Epithelial cell of esophagus (primary cell): Measurements from ENCODE around the gene HPSE2.

Source experiments
- DNase-seq: peaks from one replicate; pipeline ENCODE4 v3.0.0; 2010; ENCODE audit warnings: low read depth
- H3K4me3 ChIP-seq: 2 replicates; pipeline ENCODE4 v1.5.1; 2011; ENCODE audit warnings: mild to moderate bottlenecking, low read length, control low read depth
- TF ChIP-seq, protein P1 (sequence below): IDR thresholded peaks from 2 replicates; pipeline ENCODE4 v1.5.1; 2011; ENCODE audit warnings: low read depth, mild to moderate bottlenecking, low read length, control low read depth, inconsistent platforms; ENCODE audit not compliant: insufficient read depth; ENCODE audit errors: missing control alignments

Gene HPSE2

DNA sequence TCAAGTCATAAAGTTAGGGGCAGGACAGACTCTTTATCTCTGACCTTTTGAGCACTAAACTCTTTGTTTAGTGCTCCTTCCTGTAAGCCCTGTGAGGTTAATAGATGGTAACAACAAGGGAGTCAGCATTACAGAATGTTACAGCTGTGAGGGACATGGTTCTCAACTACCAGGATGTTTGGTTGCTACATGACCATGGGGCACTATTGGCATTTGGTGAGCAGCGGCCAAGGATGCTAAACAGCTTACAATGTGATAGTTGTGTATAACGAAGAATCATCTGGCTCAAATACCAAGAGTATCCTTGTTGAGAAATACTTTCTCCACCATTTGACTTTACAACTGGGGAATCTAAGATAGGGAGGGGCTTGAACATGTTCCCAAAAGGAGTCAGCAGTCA is 753.6 kb downstream of the HPSE2 start:
- TF ChIP-seq, protein P1, sequence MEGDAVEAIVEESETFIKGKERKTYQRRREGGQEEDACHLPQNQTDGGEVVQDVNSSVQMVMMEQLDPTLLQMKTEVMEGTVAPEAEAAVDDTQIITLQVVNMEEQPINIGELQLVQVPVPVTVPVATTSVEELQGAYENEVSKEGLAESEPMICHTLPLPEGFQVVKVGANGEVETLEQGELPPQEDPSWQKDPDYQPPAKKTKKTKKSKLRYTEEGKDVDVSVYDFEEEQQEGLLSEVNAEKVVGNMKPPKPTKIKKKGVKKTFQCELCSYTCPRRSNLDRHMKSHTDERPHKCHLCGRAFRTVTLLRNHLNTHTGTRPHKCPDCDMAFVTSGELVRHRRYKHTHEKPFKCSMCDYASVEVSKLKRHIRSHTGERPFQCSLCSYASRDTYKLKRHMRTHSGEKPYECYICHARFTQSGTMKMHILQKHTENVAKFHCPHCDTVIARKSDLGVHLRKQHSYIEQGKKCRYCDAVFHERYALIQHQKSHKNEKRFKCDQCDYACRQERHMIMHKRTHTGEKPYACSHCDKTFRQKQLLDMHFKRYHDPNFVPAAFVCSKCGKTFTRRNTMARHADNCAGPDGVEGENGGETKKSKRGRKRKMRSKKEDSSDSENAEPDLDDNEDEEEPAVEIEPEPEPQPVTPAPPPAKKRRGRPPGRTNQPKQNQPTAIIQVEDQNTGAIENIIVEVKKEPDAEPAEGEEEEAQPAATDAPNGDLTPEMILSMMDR, result no peak
- no peak for DNase-seq
- H3K4me3 ChIP-seq, result no peak overlapping the region

DNA sequence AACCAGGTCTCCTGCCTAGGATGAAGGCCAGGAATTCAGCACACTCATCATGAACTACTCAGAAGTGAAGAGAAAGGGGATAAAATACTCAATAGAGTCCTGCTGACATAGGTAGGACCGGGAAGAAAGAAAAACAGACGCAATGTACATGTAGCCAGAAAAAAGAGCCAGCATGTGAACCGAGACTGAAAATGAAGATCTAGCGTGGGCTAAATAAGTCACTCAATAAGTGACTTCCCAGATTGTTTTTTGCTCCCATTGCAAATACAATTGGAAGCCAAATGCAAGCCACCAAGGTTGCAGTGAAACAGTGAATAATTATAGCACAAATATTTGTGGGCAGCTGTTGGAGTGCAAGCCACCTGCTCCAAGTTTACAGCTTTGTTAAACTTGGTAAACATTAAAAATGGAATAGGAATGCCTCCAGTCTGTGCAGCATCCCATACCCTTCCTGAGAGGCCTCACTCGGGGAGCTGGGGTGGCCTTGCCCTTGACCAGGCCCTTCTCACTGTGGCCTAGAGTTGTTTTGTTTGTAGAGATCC is 754.2 kb downstream of the HPSE2 start:
- DNase-seq, result no peak
- H3K4me3 ChIP-seq, result no peak overlapping the region

DNA sequence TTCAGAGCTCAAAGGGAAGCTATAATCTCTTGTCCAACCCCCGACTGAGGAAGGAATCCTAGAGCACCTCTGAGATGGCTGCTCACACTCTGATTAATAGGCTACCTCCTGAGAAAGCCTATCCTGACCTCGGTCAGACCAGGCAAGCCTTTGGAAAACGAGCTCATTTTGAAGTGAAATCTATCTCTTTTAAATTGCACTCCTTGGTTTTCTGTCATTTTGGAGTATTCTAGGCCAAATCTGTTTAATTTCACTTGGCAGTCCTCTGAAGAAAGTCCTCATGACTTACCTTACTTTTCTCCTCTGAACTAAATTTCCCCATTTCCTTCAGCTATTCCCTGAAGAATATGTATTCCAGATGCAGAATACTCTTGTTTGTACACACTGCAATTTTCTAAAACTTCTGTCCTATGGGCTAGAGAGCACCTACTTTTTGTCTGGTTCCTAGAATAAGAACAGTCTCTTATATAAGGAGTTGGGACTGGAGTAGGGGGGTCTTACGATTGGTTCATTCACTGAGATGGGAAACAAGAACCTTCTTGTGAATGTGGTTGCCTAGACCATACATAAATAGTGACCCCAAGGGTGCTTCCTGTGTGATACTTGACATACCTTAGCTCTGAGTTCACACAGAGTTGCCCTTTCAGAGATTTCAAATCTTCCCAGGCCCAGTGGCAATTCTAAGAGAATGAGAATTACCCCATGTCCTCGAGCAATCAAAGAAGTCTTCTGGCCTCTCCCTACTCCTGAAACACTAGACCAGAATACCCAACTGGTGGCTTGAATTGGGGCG is 757.0 kb downstream of the HPSE2 start:
- no peak for DNase-seq
- no peak overlapping the region for H3K4me3 ChIP-seq
- TF ChIP-seq, protein P1, result no peak

More for the DNA sequence above, 754.2 kb downstream of the HPSE2 start:
- TF ChIP-seq, protein P1, result no peak

DNA sequence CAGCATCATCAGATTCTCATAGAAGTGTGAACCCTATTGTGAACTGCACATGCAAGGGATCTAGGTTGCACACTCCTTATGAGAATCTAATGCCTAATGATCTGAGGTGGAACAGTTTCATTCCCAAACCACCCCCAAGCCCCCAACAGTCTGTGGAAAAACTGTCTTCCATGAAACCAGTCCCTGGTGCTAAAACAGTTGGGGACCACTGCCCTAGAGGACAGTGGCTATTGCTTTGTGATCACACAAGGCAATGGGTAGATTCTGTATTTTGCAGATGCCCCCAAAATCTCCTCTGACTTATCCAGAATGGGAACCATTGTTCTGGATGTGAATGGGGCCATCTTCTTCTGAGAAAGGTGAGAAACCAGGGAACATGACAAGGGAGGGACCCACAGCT is 757.8 kb downstream of the HPSE2 start:
- no peak for DNase-seq
- TF ChIP-seq, protein P1, result no peak
- no peak overlapping the region for H3K4me3 ChIP-seq

DNA sequence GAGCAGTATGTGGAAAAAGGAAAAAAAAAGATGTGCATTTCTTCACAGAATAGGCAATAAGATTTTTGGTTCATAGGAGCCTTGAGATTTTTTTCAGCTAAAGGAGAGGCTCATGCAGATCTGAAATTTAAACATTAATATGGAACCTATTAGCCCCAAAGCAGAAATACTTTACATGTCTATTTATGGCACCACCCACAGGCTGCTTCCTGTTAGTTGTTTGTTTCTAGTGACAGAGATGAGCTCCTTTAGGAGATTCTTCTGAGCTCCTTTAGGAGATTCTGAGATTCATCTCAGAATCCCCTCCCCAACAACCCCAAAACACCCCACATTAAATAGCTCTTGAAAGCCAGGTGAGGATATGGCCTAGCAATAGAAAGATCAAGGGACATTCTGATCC is 761.0 kb downstream of the HPSE2 start:
- TF ChIP-seq, protein P1, result no peak
- no peak overlapping the region for H3K4me3 ChIP-seq
- DNase-seq, result no peak

DNA sequence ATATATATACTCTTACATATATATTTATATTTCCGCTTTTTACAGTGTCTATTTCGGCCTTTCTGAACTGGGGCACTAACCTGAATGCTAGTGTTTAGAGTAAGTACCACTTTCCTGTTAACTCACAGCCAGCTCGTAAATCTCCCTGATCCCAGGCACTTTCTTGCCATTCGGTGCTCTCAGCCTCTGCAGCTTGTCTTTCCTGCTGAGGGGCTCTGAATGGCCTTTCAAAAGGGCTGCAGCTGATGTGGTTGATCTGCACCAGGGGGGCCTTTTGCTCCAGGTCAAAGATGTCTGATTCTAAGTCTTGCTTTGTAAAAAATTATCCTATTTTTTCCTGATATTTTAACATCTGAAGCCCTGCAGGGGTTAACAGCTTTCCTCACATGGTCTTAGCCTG is 763.5 kb downstream of the HPSE2 start:
- no peak overlapping the region for H3K4me3 ChIP-seq
- DNase-seq, result no peak
- TF ChIP-seq, protein P1, result no peak

DNA sequence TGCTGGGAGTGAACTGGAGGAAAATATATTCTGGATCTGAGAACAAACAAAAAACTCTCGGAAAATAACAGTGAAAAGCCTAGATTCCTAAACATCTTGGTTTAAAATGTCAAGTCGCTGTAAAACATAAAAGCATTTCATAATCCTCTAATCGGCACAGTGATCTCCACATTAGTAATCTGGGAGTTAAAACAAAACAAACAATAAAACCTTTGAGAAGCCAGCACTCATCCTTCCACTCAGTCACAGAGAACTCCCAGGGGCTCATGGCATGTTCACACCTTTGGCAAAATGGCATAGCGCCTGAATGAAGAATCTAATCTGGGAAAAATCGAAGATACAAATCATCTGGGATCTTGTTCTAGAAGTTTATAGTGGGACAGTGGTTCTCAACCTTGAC is 764.8 kb downstream of the HPSE2 start:
- DNase-seq, result no peak
- no peak overlapping the region for H3K4me3 ChIP-seq
- TF ChIP-seq, protein P1, result no peak
